HG03457 (cell line): ENCODE results near the gene TOB1.

Experiments used
- ATAC-seq: cut with Tn5 transposase; IDR thresholded peaks from one replicate; pipeline ENCODE4 v1.9.1; 2021; ENCODE audit warnings: moderate number of reproducible peaks; ENCODE audit not compliant: unreplicated experiment

TOB1 gene

DNA sequence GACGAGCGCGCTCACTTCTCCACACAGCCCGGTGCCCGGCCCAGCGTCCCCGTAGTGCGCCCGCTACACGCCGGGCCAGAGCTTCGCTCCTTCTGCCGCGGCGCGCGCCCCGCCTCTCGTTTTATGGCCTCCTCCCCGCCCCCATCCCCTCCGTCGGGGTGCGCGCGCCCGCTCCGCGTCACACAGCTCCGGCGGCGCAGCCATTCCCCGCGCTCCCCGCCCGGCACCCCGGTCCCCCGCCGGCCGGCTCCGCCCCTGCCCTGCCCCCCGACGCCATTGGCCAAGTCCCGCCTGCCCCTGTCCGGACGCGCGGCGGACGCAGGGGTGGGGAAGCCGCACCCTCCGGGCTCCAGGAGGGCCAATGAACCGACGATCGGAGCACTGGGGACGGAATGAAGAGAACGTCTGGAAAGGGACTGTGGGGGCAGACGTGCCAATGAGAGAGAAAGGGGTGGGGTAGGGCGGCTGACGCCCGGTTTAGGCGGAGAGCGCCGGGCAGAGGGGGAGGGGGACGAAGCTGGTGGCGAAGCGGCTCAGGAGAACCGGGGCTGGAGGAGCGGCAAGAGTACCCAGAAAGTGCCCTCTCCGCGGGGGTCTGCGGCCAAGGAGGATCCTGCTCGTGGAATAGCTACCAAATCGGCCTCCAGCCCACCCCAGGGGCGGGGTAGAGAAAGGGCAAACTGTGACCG is at the start of gene TOB1:
TOB1 (minus strand) TSS at position 94 of the 689 bp plus-strand sequence. CDS start 2,337 bp downstream, outside the sequence.
- ATAC-seq: peak; percentile 53

DNA sequence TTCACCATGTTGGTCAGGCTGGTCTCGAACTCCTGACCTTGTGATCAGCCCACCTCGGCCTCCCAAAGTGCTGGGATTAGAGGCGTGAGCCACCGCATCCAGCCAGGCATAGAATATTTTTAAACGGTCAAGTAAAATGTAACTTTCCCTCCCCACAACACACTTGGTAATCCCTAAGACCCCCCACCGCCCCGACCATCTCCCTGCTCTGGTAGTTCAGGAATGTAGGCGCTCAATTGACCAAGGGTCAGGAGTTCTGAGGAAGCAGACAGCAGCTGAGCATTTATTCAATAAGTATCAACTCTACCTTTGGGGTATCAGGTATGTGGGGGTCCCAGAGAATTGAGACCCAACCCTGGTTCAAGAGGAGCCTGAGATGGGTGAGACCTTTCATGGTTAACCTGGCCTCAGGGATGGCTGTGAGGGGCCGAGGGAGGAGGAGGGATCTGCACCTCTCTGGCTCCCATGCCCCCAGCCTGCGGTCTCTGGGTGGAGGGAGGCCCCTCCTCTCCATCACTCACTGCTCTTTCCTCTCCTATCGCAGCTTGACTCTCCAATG is 48.4 kb upstream of the TOB1 start:
- no peak for ATAC-seq

DNA sequence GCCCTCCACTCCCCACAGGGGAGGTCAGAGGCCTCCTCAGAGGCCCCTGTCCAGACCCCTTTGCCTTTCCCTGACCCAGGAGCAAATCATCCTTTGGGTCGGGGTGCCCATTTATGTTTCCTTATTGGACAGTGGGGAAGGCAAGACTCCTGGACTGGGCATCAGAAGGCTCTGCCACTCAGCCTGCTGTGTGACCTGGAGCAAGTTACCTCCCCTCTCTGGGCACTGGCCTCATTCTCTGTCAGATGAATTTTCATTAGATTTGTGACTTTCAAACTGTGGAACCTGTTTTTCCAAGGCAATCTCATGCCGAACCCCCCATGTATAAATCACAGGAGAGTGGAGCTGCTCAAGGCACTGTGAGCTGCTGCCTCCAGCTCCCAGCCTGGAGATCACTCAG is 47.0 kb upstream of the TOB1 start:
- ATAC-seq: no peak

DNA sequence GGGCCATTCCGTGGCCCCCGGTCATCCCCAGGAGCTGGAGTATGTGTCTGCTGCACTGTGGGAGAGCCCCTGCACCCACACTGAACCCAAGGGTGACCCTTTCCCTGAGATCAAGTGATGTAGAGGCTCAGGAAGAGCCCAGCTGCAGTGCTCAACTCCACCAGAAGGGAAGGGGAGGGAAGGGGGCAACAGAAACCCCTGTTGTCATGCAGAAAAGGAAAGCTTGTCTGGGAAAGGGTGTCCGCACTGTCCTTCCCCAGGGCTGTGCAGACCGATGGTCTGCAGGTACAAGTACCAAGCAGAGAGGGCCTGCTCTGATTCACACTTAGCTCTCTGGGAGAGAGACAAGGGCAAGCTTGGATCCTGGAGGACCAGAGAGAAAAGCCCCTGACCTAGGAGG is 45.7 kb upstream of the TOB1 start:
- ATAC-seq: no peak

- ATAC-seq: no peak
Observed at GRCh38 chr17:50911450-50911849, 45.3 kb upstream of the TOB1 start.

GRCh38 chr17:50909765-50910605 is 43.8 kb upstream of the TOB1 start:
- ATAC-seq: no peak

DNA sequence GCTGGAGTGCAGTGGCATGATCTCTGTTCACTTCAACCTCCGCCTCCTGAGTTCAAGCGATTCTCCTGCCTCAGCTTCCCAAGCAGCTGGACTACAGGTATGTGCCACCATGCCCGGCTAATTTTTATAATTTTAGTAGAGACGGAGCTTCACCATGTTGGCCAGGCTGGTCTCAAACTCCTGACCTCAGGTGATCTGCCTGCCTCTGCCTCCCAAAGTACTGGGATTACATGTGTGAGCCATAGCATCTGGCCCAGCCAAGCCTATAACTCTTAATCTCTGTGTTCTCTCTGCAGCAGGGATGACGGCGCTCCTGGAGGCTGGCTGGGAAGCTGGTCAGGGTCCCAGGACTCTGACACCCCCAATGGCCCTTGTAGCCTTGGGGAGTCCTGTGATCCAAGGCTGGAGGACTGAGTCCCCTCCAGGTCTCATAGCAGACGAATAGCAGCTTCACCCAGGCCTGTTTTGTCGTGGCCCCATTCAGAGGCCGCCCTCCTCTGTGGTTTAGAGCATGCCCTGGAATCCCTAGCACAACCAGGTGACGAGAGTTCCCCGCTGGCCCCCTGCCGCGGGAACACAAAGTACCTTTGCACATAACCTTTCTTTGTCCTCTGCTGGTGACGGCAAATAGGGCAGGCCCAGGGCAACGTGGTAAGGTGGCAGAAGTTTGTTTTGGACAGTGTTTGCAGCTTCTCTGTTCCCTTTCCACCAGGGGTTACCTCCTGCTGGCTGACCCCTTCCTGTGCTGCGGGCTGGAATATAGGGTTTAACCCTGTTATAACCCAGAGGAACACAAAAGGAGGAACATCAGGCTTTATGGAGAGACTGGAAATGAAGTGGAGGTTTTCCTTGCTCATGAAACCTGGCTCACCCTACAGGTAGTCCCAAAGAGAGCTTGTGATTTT is 43.0 kb upstream of the TOB1 start:
- no peak for ATAC-seq

DNA sequence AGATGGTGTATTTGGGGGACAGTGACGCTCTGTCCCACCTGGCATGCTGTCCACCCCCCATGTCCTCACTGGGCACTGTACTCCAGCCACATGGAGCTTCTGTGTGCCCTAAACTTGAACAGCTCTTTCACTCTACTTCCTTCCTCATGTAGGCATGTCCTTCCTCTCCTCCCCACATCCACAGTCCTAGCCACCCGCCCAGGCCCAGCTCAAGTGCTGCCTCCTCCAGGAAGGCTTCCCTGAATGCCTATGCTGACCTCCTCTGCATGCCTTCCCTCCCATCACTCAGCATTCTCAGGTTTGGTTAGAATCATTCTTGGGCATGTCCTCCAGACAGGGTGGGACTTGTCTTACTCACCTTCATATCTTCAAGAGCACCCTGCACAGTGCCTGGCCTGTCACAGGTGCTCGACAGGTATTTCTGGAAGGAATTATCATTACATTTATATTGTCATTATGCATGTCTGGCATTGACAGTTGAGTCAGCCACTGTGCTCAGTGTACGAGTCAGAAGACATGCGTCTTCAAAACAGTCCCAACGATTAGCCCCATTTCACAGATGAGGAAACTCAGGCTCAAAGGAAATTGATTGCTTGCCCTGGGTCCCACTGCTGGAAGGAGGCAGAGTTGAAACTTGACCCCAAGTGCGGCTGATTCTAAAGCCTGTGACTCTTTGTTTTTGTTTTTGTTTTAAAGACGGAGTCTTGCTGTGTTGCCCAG is 42.1 kb upstream of the TOB1 start:
- no peak for ATAC-seq

DNA sequence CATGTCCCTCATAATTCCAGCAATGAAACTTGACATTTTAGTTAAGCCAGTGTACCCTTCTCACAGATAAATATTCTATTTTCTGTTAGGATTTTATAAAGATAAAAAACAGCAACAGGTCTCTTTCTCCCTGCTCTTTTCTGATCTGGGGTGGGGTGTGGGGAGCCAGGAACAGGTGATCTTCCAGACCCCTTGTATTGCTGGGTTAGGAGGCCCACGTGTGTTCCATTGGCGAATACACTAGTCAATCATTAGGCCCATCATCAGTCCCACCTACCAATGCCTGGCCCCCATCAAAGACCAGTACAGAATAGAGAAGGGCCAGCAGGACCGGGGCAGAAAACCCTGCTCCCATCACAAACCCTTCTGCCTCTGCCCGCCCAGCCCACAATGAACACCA is 40.3 kb upstream of the TOB1 start:
- ATAC-seq: no peak

- no peak for ATAC-seq
Observed at GRCh38 chr17:50905460-50905803, 39.3 kb upstream of the TOB1 start.

GRCh38 chr17:50904518-50905459 is 38.6 kb upstream of the TOB1 start:
- ATAC-seq: no peak

GRCh38 chr17:50903604-50904517 is 37.7 kb upstream of the TOB1 start:
- no peak for ATAC-seq

DNA sequence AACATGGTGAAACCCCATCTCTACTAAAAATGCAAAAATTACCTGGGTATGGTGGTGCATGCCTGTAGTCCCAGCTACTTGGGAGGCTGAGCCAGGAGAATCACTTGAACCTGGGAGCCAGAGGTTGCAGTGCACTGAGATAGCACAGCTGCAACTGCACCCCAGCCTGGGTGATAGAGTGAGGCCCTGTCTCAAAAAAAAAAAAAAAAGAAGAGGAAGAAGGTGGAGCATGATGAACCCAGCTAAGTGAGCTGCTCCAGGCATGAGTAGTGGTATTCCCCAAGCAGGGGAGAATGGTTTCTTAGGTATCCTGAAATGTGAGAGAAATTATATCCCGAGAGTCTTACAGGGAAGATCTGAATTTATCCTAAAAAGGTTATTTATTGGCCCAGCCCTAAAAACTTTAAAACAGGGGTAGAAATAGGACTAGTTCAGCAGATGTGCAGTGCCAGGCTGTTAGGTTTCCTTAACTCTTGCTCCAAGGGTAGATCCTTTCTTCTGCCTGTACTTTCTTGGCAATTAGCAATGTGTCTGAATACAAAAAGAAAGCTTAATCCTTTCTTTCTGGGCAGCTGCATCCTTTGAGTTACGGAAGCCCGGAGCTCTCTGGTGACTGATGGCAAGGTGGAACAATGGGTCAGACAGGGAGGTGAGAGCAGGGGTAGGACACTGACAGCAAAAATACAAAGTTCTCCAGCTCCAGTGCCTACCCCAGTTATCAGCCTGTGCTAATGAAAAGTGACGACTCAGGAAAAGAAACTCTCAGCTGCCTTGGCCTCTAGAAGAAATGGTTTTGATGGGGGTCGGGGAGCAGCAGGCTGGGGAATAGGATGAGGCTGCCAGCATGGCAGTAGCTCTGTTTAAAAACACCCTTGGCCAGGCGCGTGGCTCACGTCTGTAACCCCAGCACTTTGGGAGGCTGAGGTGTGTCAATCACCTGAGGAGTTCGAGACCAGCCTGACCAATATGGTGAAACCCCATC is 36.5 kb upstream of the TOB1 start:
- ATAC-seq: no peak

- no peak for ATAC-seq
Observed at GRCh38 chr17:50900383-50900892, 34.3 kb upstream of the TOB1 start.

DNA sequence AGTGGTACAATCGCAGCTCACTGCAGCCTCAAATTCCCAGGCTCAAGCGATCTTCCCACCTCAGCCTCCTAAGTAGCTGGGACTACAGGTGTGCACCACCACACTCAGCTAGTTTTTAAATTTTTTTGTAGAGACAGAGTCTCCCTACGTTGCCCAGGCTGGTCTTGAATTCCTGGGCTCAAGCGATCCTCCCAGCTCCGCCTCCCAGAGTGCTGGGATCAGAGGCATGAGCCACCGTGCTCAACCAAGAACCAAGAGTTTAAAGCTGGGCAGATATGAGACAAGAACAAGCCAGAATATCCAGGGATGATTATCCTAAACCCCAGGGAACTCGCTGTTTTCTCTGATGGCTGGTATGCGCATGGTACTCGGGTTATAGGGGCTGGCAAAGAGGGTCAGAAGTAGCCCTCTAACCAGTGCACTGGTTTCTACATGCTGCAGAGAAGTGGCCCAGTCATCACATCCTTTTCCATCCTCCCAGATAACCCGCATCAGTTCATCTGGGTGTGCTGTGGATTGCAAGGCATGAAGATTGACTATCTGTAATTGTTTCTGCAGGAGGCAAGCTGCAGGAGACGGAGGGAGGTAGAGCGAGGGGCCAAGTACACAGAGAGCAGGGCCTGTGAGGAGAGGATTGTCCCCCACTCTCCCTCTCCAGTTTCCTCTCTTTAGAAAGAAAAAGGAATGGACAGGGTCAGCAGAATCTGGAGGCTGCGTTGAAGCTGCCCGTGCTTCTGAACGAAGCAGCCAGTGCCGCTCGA is 33.6 kb upstream of the TOB1 start:
- ATAC-seq: no peak

DNA sequence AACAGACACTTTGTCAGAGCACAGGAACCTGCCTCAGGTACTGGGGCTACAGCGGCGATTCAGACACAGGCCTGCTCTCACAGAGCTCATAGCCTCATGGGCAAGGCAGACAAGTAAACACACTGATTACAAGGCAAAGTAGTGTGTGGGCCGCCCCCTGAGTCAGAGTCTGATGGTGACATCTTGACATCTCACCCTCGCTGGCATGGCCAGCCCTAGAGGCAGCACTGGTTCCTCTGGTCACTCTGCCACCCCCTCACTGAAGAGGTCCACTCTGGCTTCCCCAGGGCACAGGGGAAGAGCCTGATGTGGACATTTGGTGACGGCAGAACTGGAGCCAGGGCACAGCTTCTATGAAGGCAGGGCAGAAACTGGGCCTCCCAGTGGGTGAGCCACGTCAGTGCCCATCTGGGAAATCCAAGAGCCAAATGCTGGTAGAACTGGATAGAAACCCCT is 32.9 kb upstream of the TOB1 start:
- ATAC-seq: no peak
